Adrenal gland (tissue), 5 donors: ENCODE results near the gene KRTAP2-2.
"Not testable (repeated sequence)": the region's sequence is repeated elsewhere in the genome, so short reads cannot be mapped to it uniquely, and the experiment has no call there.

Experiments
- POLR2A ChIP-seq, 2 donors: fragments of 450-650 bp; IDR thresholded peaks; one replicate each; pipeline ENCODE4 v1.6.1; 2017; ENCODE audit warnings: antibody characterized with exemption in 2 of 2, mild to moderate bottlenecking in 2 of 2, moderate library complexity in 1 of 2
- TF ChIP-seq, protein P1 (sequence below), 6 experiments: fragments of 450-650 bp in 4 of 6; fragments of 200-600 bp in 2 of 6; sonication (generic) in 1 of 6; IDR thresholded peaks; 1 replicate in 5 of 6; 2 replicates in 1 of 6; pipeline versions ENCODE4 v1.5.1 to v1.8.0; 2016 to 2021; ENCODE audit warnings: antibody characterized with exemption in 6 of 6, mild to moderate bottlenecking in 2 of 6, moderate library complexity in 1 of 6
- donor health status: DM: no; HTN: no; CAD: no.

DNA sequence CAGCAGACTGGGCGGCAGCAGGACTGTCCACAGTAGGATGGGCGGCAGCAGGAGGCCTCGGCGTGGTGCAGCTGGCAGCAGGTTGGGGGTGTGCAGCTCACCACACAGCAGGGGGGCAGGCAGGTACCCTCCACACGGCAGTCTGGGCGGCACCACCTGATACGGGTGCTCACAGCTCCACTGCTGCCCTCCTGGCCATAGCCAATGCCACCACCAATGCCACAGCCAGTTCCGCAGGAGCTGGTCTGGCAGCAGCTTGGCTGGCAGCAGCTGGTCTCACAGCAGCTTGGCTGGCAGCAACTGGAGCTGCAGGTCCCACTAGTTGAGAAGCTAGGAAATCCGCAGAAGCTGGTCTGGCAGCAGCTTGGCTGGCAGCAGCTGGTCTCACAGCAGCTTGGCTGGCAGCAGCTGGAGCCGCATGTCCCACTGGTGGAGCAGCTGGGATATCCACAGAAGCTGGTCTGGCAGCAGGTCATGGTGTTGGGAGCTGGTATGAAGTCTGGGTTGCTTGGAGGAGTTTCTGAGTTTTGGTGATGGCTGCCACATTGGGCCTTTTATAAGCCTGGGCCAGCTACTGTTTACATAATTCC, 20.6 kb downstream of the KRTAP2-2 start, which contains the start of gene KRTAP1-3:
- not testable (repeated sequence) for TF ChIP-seq POLR2A (IDR thresholded peaks at IDR 0.05)
- TF ChIP-seq, protein P1, sequence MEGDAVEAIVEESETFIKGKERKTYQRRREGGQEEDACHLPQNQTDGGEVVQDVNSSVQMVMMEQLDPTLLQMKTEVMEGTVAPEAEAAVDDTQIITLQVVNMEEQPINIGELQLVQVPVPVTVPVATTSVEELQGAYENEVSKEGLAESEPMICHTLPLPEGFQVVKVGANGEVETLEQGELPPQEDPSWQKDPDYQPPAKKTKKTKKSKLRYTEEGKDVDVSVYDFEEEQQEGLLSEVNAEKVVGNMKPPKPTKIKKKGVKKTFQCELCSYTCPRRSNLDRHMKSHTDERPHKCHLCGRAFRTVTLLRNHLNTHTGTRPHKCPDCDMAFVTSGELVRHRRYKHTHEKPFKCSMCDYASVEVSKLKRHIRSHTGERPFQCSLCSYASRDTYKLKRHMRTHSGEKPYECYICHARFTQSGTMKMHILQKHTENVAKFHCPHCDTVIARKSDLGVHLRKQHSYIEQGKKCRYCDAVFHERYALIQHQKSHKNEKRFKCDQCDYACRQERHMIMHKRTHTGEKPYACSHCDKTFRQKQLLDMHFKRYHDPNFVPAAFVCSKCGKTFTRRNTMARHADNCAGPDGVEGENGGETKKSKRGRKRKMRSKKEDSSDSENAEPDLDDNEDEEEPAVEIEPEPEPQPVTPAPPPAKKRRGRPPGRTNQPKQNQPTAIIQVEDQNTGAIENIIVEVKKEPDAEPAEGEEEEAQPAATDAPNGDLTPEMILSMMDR (IDR thresholded peaks at IDR 0.05) = not testable (repeated sequence)
